Uterus (tissue), 4 donors: ENCODE measurements around the gene MALT1. TPM values are rescaled to one million over a fixed set of nuclear protein-coding genes. Genes with fewer than 3 reads are reported as not detected.
"Not testable (repeated sequence)": the region's sequence is repeated elsewhere in the genome, so short reads cannot be mapped to it uniquely, and the experiment has no call there.

Experiments
- DNase-seq, 2 donors: peaks; one replicate each; pipeline ENCODE4 v3.0.0-alpha.2; 2019 to 2020
- H3K27ac ChIP-seq, 2 donors: fragments of 200-600 bp; sonication (generic); 1 replicate in 1 of 2; 2 replicates in 1 of 2; pipeline ENCODE4 v1.5.1; 2016 to 2018
- H3K27me3 ChIP-seq, 2 donors: fragments of 200-600 bp; sonication (generic); one replicate each; pipeline ENCODE4 v1.5.1; 2018 to 2019; ENCODE audit warnings: control low read depth in 1 of 2
- H3K36me3 ChIP-seq, 2 donors: fragments of 200-600 bp; sonication (generic); one replicate each; pipeline ENCODE4 v1.5.1; 2019; ENCODE audit warnings: control low read depth in 1 of 2
- H3K4me1 ChIP-seq, 2 donors: fragments of 200-600 bp; sonication (generic); one replicate each; pipeline ENCODE4 v1.5.1; 2018 to 2019; ENCODE audit warnings: control low read depth in 1 of 2
- H3K4me3 ChIP-seq, 2 donors: fragments of 200-600 bp; sonication (generic); 1 replicate in 1 of 2; 2 replicates in 1 of 2; pipeline ENCODE4 v1.5.1; 2018 to 2019; ENCODE audit warnings: mild to moderate bottlenecking in 1 of 2
- H3K9me3 ChIP-seq, 2 donors: fragments of 200-600 bp; sonication (generic); one replicate each; pipeline ENCODE4 v1.5.1; 2019; ENCODE audit warnings: control low read depth in 1 of 2
- POLR2A ChIP-seq, 2 donors: fragments of 450-650 bp; IDR thresholded peaks; one replicate each; pipeline ENCODE4 v1.6.1; 2016; ENCODE audit warnings: antibody characterized with exemption in 2 of 2, mild to moderate bottlenecking in 1 of 2, moderate library complexity in 1 of 2
- intact Hi-C: fragments of 100-400 bp; cut with DNase I; formaldehyde crosslinking; loops from one replicate; pipeline ENCODE4 v1.15.1; 2023; ENCODE audit warnings: low total_unique reads
- total RNA-seq, 4 donors: library from RNA; depleted of rRNA in 3 of 4; stranded (reverse); fragments of >200 nt in 3 of 4; gene quantifications; one replicate each; pipeline versions ENCODE4 v1.1.0 to v1.2.4, GENCODE V29; 2014 to 2023
- TF ChIP-seq, protein P1 (sequence below), 4 experiments: fragments of 200-600 bp in 2 of 4; fragments of 450-650 bp in 2 of 4; sonication (generic) in 2 of 4; IDR thresholded peaks; one replicate each; pipeline ENCODE4 v1.5.1; 2016 to 2019; ENCODE audit warnings: antibody characterized with exemption in 4 of 4, mild to moderate bottlenecking in 2 of 4, moderate library complexity in 1 of 4
- donor health status: DM: yes; HTN: yes; CAD: no.

MALT1 gene
- total RNA-seq, 4 donors from 2014 or later: 22.1 to 51.4 (median 30.5) TPM

DNA sequence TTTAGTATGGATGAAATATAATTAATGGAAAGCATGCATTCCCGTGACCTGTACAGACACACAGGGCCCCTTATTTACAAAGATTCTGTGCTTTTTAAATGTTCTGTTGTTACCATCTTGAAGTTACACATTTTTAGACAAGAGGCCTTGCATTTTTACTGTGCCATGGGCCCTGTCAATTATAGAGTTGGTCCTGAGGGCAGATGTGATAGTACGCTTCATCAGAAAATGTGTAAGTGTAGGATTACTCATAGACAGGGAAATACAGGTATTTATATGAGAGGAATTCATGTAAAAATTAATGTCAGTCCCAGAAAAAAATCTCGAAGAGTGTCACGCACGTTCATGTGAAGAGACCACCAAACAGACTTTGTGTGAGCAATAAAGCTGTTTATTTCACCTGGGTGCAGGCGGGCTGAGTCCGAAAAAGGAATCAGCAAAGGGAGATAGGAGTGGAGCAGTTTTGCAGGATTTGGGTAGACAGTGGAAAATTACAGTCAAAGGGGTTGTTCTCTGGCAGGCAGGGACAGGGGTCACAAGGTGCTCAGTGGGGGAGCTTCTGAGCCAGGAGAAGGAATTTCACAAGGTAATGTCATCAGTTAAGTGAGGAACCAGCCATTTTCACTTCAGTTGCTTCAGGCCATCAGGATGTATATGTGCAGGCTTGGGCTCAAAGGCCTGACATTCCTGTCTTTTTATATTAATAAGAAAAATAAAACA is 30.2 kb upstream of the MALT1 start:
- no peak overlapping the region for H3K27ac ChIP-seq
- no peaks in the 10 kb centered on the region for H3K9me3 ChIP-seq
- TF ChIP-seq, protein P1, sequence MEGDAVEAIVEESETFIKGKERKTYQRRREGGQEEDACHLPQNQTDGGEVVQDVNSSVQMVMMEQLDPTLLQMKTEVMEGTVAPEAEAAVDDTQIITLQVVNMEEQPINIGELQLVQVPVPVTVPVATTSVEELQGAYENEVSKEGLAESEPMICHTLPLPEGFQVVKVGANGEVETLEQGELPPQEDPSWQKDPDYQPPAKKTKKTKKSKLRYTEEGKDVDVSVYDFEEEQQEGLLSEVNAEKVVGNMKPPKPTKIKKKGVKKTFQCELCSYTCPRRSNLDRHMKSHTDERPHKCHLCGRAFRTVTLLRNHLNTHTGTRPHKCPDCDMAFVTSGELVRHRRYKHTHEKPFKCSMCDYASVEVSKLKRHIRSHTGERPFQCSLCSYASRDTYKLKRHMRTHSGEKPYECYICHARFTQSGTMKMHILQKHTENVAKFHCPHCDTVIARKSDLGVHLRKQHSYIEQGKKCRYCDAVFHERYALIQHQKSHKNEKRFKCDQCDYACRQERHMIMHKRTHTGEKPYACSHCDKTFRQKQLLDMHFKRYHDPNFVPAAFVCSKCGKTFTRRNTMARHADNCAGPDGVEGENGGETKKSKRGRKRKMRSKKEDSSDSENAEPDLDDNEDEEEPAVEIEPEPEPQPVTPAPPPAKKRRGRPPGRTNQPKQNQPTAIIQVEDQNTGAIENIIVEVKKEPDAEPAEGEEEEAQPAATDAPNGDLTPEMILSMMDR (IDR thresholded peaks at IDR 0.05): no peak
- TF ChIP-seq POLR2A (IDR thresholded peaks at IDR 0.05): no peak
- no peaks in the 10 kb centered on the region for H3K36me3 ChIP-seq
- no peak overlapping the region for H3K4me3 ChIP-seq
- intact Hi-C loops: no loop called here
- H3K27me3 ChIP-seq: no peaks in the 10 kb centered on the region
- no peak for DNase-seq
- H3K4me1 ChIP-seq: no peaks in the 10 kb centered on the region

GRCh38 chr18:58643557-58643956 is 27.7 kb upstream of the MALT1 start:
- DNase-seq, H3K4me3 ChIP-seq, H3K4me1 ChIP-seq, intact Hi-C loops, H3K27me3 ChIP-seq, H3K9me3 ChIP-seq, H3K36me3 ChIP-seq: not testable (repeated sequence)
- H3K27ac ChIP-seq: peak overlapping the region in 1 of 2 donors; percentile 24

DNA sequence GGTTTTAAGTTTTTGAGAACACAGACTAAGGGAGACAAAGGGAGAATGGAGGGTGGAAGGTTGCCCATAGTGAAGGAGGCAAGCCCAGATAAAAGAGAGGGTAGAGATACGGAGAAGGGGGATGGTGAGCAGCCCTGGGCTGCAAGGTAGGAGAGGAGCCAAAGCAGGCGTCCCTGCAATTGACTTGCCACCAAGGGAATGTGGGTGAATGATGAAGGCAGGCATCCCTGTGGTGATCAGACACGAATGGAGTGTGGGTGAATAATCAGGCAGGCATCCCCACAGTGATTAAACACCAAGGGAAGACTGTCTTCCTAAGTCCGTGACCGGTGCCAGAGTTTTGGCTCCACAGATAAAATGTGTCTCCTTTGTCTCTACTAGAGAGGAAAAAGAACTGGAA is 25.9 kb upstream of the MALT1 start:
- Histone ChIP-seq H3K4me1 (no peaks in the 10 kb centered on the region), H3K36me3 (no peaks in the 10 kb centered on the region), H3K27ac (no peak overlapping the region), H3K27me3 (no peaks in the 10 kb centered on the region), H3K4me3 (no peak overlapping the region), H3K9me3 (no peaks in the 10 kb centered on the region)
- DNase-seq: no peak
- TF ChIP-seq, protein P1 (IDR thresholded peaks at IDR 0.05): no peak
- TF ChIP-seq POLR2A (IDR thresholded peaks at IDR 0.05): no peak
- intact Hi-C loops: no loop called here

- no peak overlapping the region for H3K27ac ChIP-seq
- no peak overlapping the region for H3K4me3 ChIP-seq
- intact Hi-C loops: no loop called here
- H3K4me1 ChIP-seq: no peaks in the 10 kb centered on the region
- no peaks in the 10 kb centered on the region for H3K36me3 ChIP-seq
- TF ChIP-seq, protein P1 (IDR thresholded peaks at IDR 0.05): no peak
- no peak for TF ChIP-seq POLR2A (IDR thresholded peaks at IDR 0.05)
- no peaks in the 10 kb centered on the region for H3K27me3 ChIP-seq
- DNase-seq: no peak
- H3K9me3 ChIP-seq: no peaks in the 10 kb centered on the region
These were observed 24.9 kb upstream of the MALT1 start for GRCh38 chr18:58646334-58646862.

GRCh38 chr18:58649966-58650816 is 21.1 kb upstream of the MALT1 start:
- H3K36me3 ChIP-seq: no peaks in the 10 kb centered on the region
- TF ChIP-seq POLR2A (IDR thresholded peaks at IDR 0.05): no peak
- TF ChIP-seq, protein P1 (IDR thresholded peaks at IDR 0.05): no peak
- no peak overlapping the region for H3K27ac ChIP-seq
- no peaks in the 10 kb centered on the region for H3K9me3 ChIP-seq
- intact Hi-C loops: no loop called here
- H3K27me3 ChIP-seq: no peaks in the 10 kb centered on the region
- H3K4me1 ChIP-seq: no peaks in the 10 kb centered on the region
- no peak for DNase-seq
- H3K4me3 ChIP-seq: no peak overlapping the region

- H3K4me3 ChIP-seq, H3K4me1 ChIP-seq, H3K27me3 ChIP-seq, H3K27ac ChIP-seq, intact Hi-C loops, DNase-seq, H3K9me3 ChIP-seq, H3K36me3 ChIP-seq: not testable (repeated sequence)
These were observed 20.4 kb upstream of the MALT1 start for GRCh38 chr18:58650830-58651229.

DNA sequence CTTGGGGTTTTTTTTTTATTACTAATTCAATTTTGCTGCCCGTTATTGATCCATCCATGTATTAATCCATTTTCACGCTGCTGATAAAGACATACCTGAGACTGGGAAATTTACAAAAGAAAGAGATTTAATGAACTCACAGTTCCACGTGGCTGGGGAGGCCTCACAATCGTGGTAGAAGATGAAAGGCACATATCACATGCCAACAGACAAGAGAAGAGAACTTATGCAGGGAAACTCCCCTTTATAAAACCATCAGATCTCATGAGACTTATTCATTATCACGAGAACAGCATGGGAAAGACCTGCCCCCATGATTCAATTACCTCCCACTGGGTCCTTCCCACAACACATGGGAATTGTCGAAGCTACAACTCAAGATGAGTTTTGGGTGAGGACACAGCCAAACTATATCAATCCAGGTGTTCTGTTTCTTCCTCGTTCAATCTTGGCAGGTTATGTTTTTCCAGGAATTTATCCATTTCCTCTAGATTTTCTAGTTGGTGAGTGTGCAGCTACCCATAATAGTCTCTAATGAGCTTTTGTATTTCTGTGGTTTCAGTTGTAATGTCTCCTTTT is 18.0 kb upstream of the MALT1 start:
- intact Hi-C loops, H3K27me3 ChIP-seq, H3K36me3 ChIP-seq, H3K4me1 ChIP-seq, H3K9me3 ChIP-seq, DNase-seq, H3K27ac ChIP-seq, H3K4me3 ChIP-seq: not testable (repeated sequence)
